B cell (primary cell): Measurements from ENCODE around the gene RAD50. TPM values are rescaled to one million over a fixed set of nuclear protein-coding genes. Genes with fewer than 3 reads are reported as not detected.

Experiments used
- ATAC-seq: fragments of 200-7000 bp; cut with Tn5 transposase; one replicate; pipeline ENCODE4 v1.10.0; 2021; ENCODE audit warnings: low read depth, mild to moderate bottlenecking, moderate number of reproducible peaks, moderate library complexity
- CTCF ChIA-PET: fragments of 350-600 bp; sonication (Branson Sonifier 250); formaldehyde crosslinking; loops from one replicate; lab custom pipeline; 2021; ENCODE audit warnings: antibody characterized with exemption, inconsistent platforms; lab: Charles Lee
- POLR2A ChIA-PET: fragments of 350-600 bp; sonication (Branson Sonifier 250); formaldehyde crosslinking; loops from one replicate; lab custom pipeline; 2021; ENCODE audit warnings: antibody characterized with exemption; lab: Charles Lee
- DNase-seq: peaks from one replicate; pipeline ENCODE4 v3.0.0; 2013
- H2AFZ ChIP-seq: 2 replicates; pipeline ENCODE4 v1.6.1; 2012; ENCODE audit warnings: mild to moderate bottlenecking, low read depth, low read length; ENCODE audit not compliant: insufficient read depth, poor library complexity, severe bottlenecking
- H3K27ac ChIP-seq, 2 donors: 1 replicate in 1 of 2; 2 replicates in 1 of 2; pipeline ENCODE4 v1.5.1; 2012 to 2013; ENCODE audit warnings: low read length in 2 of 2, mild to moderate bottlenecking in 2 of 2, moderate library complexity in 1 of 2
- H3K27me3 ChIP-seq, 4 experiments: fragments of 200-600 bp in 1 of 4; sonication (generic) in 1 of 4; replicated peaks in 1 of 4; 1 replicate in 2 of 4; 2 replicates in 2 of 4; pipeline versions ENCODE4 v1.6.1 to v1.7.0; 2013 to 2016; ENCODE audit warnings: low read length in 3 of 4, mild to moderate bottlenecking in 2 of 4, mixed read lengths in 1 of 4, moderate library complexity in 1 of 4; ENCODE audit not compliant: insufficient read depth in 4 of 4, control insufficient read depth in 3 of 4; ENCODE audit errors: control extremely low read depth in 1 of 4
- H3K36me3 ChIP-seq, 2 experiments: replicated peaks in 1 of 2; 1 replicate in 1 of 2; 2 replicates in 1 of 2; pipeline versions ENCODE4 v1.6.1 to v1.7.1; 2013; ENCODE audit warnings: low read length in 1 of 2; ENCODE audit not compliant: insufficient read depth in 2 of 2, control insufficient read depth in 1 of 2; ENCODE audit errors: control extremely low read depth in 1 of 2, extremely low read depth in 1 of 2
- H3K4me1 ChIP-seq, 2 donors: fragments of 200-600 bp in 1 of 2; sonication (generic) in 1 of 2; 1 replicate in 1 of 2; 2 replicates in 1 of 2; pipeline versions ENCODE4 v1.5.1 to v1.6.1; 2013 to 2017; ENCODE audit warnings: low read length in 2 of 2; ENCODE audit not compliant: control insufficient read depth in 2 of 2, insufficient read depth in 2 of 2
- H3K4me2 ChIP-seq: replicated peaks from 2 replicates; pipeline ENCODE3; 2012; ENCODE audit warnings: mild to moderate bottlenecking, low read depth, low read length; ENCODE audit not compliant: poor library complexity, severe bottlenecking
- H3K4me3 ChIP-seq, 5 experiments: fragments of 200-600 bp in 1 of 5; sonication (generic) in 1 of 5; 1 replicate in 3 of 5; 2 replicates in 2 of 5; pipeline versions ENCODE4 v1.5.1 to v1.7.0; 2011 to 2016; ENCODE audit warnings: low read length in 4 of 5, mild to moderate bottlenecking in 4 of 5, low read depth in 2 of 5, control low read depth in 1 of 5, moderate library complexity in 1 of 5; ENCODE audit not compliant: insufficient read depth in 1 of 5; ENCODE audit errors: control extremely low read depth in 1 of 5, extremely low read depth in 1 of 5
- H3K79me2 ChIP-seq: fragments of 200-600 bp; sonication (generic); one replicate; pipeline ENCODE4 v1.6.0; 2016; ENCODE audit warnings: low read length; ENCODE audit not compliant: control insufficient read depth, insufficient read depth
- H3K9ac ChIP-seq: fragments of 200-600 bp; sonication (generic); 2 replicates; pipeline ENCODE4 v1.6.1; 2017; ENCODE audit warnings: mild to moderate bottlenecking, low read length, moderate library complexity
- H3K9me3 ChIP-seq, 3 donors: one replicate each; pipeline versions ENCODE4 v1.6.1 to v1.7.1; 2013; ENCODE audit warnings: low read length in 2 of 3; ENCODE audit not compliant: control insufficient read depth in 2 of 3, insufficient read depth in 1 of 3; ENCODE audit errors: control extremely low read depth in 1 of 3
- H4K20me1 ChIP-seq: 2 replicates; pipeline ENCODE4 v1.6.0; 2012; ENCODE audit warnings: mild to moderate bottlenecking, low read length; ENCODE audit not compliant: insufficient read depth, control insufficient read depth, poor library complexity, severe bottlenecking
- H3K27ac Mint-ChIP-seq: one replicate; pipeline ENCODE4 v1.8.0; 2021; ENCODE audit warnings: mixed read lengths
- H3K27me3 Mint-ChIP-seq: one replicate; pipeline ENCODE4 v1.8.0; 2021; ENCODE audit warnings: mixed read lengths
- H3K4me1 Mint-ChIP-seq: one replicate; pipeline ENCODE4 v1.8.0; 2021; ENCODE audit warnings: mixed read lengths
- H3K4me3 Mint-ChIP-seq: one replicate; pipeline ENCODE4 v1.8.0; 2021; ENCODE audit warnings: mixed read lengths
- H3K9me3 Mint-ChIP-seq: one replicate; pipeline ENCODE4 v1.8.0; 2022; ENCODE audit warnings: mixed read lengths; ENCODE audit not compliant: insufficient read depth
- CTCF ChIP-seq: fragments of 200-600 bp; IDR thresholded peaks from one replicate; pipeline ENCODE4 v1.8.0; 2022; ENCODE audit warnings: antibody characterized with exemption, mild to moderate bottlenecking
- EZH2 ChIP-seq: IDR thresholded peaks from 2 replicates; pipeline ENCODE4 v1.6.1; 2012; ENCODE audit warnings: borderline replicate concordance, low read depth, mild to moderate bottlenecking, moderate library complexity, low read length; ENCODE audit not compliant: insufficient read depth, poor library complexity, severe bottlenecking
- WGBS: methylation state at CpG from one replicate; pipeline ENCODE4 v1.1.5; 2013; ENCODE audit warnings: missing lambda C conversion rate; ENCODE audit not compliant: insufficient coverage; 5-methylcytosine and 5-hydroxymethylcytosine counted together
- intact Hi-C: fragments of 100-400 bp; cut with micrococcal nuclease; formaldehyde crosslinking; loops from one replicate; pipeline ENCODE4 v1.10.0; 2022
- polyA plus RNA-seq: library from polyadenylated mRNA; depleted of rRNA; stranded (reverse); fragments of >200 nt; gene quantifications from 2 replicates; pipeline ENCODE4 v1.2.3, GENCODE V29; 2012
- total RNA-seq, 2 donors: library from RNA; stranded (reverse); fragments of 120-200 nt in 1 of 2; gene quantifications; 1 replicate in 1 of 2; 2 replicates in 1 of 2; pipeline versions ENCODE4 v1.2.3 to v1.2.4, GENCODE V29; 2013 to 2022

The RAD50 gene
- total and polyA plus RNA-seq, 2 donors (not counting 1 experiment from before 2014, with no cell fraction given) = 11.2 to 32.7 TPM

DNA sequence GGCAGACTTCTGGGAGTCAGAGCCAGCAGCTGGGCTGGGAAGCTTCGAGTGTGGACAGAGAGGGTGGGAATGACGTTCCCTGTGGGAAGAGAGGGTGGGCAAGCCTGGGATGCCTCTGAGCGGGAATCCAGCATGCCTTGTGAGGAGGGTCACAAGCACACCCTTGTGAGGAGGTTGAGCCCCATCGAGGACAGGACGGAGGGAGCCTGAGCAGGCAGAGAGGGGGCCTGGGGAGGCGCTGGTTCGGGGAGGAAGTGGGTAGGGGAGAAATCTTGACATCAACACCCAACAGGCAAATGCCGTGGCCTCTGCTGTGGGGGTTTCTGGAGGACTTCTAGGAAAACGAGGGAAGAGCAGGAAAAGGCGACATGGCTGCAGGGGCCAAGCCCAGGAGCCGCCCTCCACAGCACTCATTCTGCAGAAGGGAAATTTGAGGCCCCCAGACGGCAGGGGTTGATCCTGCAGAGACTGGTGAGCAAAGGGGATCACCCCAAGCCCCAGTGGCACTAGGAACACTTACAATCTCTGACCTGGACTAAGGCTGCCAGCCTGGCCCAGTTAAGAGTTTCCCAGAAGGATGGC, 100.1 kb downstream of the RAD50 start:
- TF ChIP-seq CTCF (no peak), EZH2 (no peak)
- ATAC-seq (no peak), DNase-seq (no peak)
- H3K4me1 Mint-ChIP-seq = peaks cover 16% of the 10 kb centered on the region
- POLR2A ChIA-PET = no interaction called here
- peak overlapping the region; percentile 50 for H3K4me3 Mint-ChIP-seq
- 46% methylated on average over 9 of the region's 12 CpGs for WGBS
- H3K27me3 Mint-ChIP-seq = peaks cover 38% of the 10 kb centered on the region
- Histone ChIP-seq H3K4me1 (peaks cover 15 to 18% of the 10 kb centered on the region in 2 donors), H3K27me3 (peaks cover 0 to 37% (median 14%) of the 10 kb centered on the region in 4 experiments), H3K27ac (no peak overlapping the region), H3K36me3 (no peaks in the 10 kb centered on the region), H3K9ac (peak overlapping the region; percentile 55), H2AFZ (peak overlapping the region; percentile 47), H3K9me3 (peaks cover 0 to 8% (median 0%) of the 10 kb centered on the region in 3 donors), H3K4me3 (peak overlapping the region in 2 of 5 experiments; percentile 11 to 47), H3K79me2 (no peaks in the 10 kb centered on the region), H4K20me1 (no peaks in the 10 kb centered on the region), H3K4me2 (peak overlapping the region; percentile 81)
- H3K9me3 Mint-ChIP-seq = no peaks in the 10 kb centered on the region
- CTCF ChIA-PET = no interaction called here
- H3K27ac Mint-ChIP-seq = no peak overlapping the region
- intact Hi-C loops = no loop called here

GRCh38 chr5:132657676-132658380, 101.1 kb downstream of the RAD50 start, which contains the start of gene IL13:
IL13 (plus strand) TSS chr5:132658173; CDS start chr5:132658187, 14 bp downstream.
- TF ChIP-seq EZH2 (no peak), CTCF (no peak)
- Mint-ChIP-seq H3K27me3 (peaks cover 34% of the 10 kb centered on the region), H3K4me3 (no peak within 1 kb of the TSS), H3K4me1 (peaks cover 24% of the 10 kb centered on the region), H3K9me3 (no peaks in the 10 kb centered on the region), H3K27ac (no peak within 1 kb of the TSS)
- Histone ChIP-seq H3K27ac (no peak within 1 kb of the TSS), H3K4me2 (no peak within 1 kb of the TSS), H3K9ac (no peak within 1 kb of the TSS), H3K27me3 (peaks cover 0 to 37% (median 14%) of the 10 kb centered on the region in 4 experiments), H3K36me3 (no peaks in the 10 kb centered on the region), H3K4me3 (no peak within 1 kb of the TSS), H2AFZ (no peak within 1 kb of the TSS), H3K4me1 (peaks cover 15 to 20% of the 10 kb centered on the region in 2 donors), H4K20me1 (no peaks in the 10 kb centered on the region), H3K9me3 (peaks cover 0 to 8% (median 0%) of the 10 kb centered on the region in 3 donors), H3K79me2 (no peaks in the 10 kb centered on the region)
- over 99% methylated on average over 10 of the region's 12 CpGs for WGBS
- ChIA-PET POLR2A (no interaction called here), CTCF (no interaction called here)
- intact Hi-C loops = no loop called here
- DNase-seq (no peak), ATAC-seq (no peak)
